ENCODE data around the gene P2RY8.

DNA sequence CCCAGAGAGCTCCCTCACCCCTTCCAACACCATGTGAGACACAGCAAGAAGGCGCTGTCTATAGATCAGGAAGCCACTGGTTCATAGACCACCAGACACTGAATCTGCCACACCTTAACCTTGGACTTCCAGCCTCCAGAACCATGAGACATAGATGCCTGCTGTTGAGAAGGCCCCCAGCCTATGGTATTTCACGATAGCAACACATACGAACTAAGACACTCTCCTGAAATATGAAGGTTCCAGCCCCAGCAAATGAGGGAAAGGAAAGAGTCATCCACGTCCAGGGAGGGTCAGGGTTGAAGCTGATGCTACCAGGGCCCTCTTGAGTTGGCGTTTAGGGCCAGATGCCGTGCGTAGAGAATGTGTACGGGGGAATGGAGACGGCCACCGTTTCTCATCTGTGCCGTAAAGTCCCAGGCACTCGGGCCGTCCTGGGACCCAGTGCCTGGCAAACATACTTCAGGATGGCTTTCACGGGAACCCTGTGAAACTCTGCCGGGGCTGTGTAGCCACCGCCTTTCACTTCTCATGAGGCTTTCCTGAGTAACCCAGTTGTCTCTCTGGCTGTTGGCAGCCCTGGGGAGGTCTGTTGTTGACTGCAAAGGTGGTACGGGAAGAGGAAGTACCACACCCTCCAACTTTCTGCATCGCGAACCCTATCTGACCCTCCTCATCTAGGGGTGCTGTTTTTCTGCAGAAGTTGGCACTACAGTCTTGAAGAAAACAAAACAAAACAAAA is 17.7 kb upstream of the P2RY8 start:
- TF ChIP-seq, protein P1, sequence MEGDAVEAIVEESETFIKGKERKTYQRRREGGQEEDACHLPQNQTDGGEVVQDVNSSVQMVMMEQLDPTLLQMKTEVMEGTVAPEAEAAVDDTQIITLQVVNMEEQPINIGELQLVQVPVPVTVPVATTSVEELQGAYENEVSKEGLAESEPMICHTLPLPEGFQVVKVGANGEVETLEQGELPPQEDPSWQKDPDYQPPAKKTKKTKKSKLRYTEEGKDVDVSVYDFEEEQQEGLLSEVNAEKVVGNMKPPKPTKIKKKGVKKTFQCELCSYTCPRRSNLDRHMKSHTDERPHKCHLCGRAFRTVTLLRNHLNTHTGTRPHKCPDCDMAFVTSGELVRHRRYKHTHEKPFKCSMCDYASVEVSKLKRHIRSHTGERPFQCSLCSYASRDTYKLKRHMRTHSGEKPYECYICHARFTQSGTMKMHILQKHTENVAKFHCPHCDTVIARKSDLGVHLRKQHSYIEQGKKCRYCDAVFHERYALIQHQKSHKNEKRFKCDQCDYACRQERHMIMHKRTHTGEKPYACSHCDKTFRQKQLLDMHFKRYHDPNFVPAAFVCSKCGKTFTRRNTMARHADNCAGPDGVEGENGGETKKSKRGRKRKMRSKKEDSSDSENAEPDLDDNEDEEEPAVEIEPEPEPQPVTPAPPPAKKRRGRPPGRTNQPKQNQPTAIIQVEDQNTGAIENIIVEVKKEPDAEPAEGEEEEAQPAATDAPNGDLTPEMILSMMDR (IDR thresholded peaks at IDR 0.05) = no peak
- TF ChIP-seq ZNF121 (CRISPR knock-in tag; IDR thresholded peaks at IDR 0.05) = no peak
- TF ChIP-seq MYBL2 (CRISPR knock-in tag; IDR thresholded peaks at IDR 0.05) = no peak
- TF ChIP-seq E2F4 (CRISPR knock-in tag; IDR thresholded peaks at IDR 0.05; ENCODE audit: borderline replicate concordance, low read depth) = no peak
- TF ChIP-seq, protein P2, sequence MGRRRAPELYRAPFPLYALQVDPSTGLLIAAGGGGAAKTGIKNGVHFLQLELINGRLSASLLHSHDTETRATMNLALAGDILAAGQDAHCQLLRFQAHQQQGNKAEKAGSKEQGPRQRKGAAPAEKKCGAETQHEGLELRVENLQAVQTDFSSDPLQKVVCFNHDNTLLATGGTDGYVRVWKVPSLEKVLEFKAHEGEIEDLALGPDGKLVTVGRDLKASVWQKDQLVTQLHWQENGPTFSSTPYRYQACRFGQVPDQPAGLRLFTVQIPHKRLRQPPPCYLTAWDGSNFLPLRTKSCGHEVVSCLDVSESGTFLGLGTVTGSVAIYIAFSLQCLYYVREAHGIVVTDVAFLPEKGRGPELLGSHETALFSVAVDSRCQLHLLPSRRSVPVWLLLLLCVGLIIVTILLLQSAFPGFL (CRISPR knock-in tag; IDR thresholded peaks at IDR 0.05; ENCODE audit: borderline replicate concordance) = no peak
- TF ChIP-seq, protein P3, sequence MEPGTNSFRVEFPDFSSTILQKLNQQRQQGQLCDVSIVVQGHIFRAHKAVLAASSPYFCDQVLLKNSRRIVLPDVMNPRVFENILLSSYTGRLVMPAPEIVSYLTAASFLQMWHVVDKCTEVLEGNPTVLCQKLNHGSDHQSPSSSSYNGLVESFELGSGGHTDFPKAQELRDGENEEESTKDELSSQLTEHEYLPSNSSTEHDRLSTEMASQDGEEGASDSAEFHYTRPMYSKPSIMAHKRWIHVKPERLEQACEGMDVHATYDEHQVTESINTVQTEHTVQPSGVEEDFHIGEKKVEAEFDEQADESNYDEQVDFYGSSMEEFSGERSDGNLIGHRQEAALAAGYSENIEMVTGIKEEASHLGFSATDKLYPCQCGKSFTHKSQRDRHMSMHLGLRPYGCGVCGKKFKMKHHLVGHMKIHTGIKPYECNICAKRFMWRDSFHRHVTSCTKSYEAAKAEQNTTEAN (CRISPR knock-in tag; IDR thresholded peaks at IDR 0.05) = no peak
- TF ChIP-seq FOXJ3 (CRISPR knock-in tag; IDR thresholded peaks at IDR 0.05; ENCODE audit: borderline replicate concordance) = no peak
- no peak for TF ChIP-seq ELF4 (CRISPR knock-in tag; IDR thresholded peaks at IDR 0.05; ENCODE audit: low read depth)
- no peak for TF ChIP-seq ZNF317 (CRISPR knock-in tag; IDR thresholded peaks at IDR 0.05; ENCODE audit: borderline replicate concordance, low read depth)
- TF ChIP-seq ESRRA (CRISPR knock-in tag; IDR thresholded peaks at IDR 0.05; ENCODE audit: borderline replicate concordance) = no peak
- TF ChIP-seq JUN (CRISPR knock-in tag; IDR thresholded peaks at IDR 0.05) = no peak
